ENCODE results near the gene ADAT1. TPM values are rescaled to one million over a fixed set of nuclear protein-coding genes. Genes with fewer than 3 reads are reported as not detected.

The ADAT1 gene
- total and polyA plus RNA-seq, 2 of the 8 experiments (the other 6 are each of a cell fraction or from before 2014, with no cell fraction given) = 30.7 to 44.7 TPM

GRCh38 chr16:75635036-75635435, 12.0 kb upstream of the ADAT1 start:
- Histone ChIP-seq H3K79me2 (ENCODE audit: control insufficient read depth in 1 of 2, insufficient read depth in 2 of 2, low read length in 2 of 2) (no peaks in the 10 kb centered on the region), H3K9ac (replicated peaks in 1 of 4; ENCODE audit: extremely low read depth in 1 of 4, low read depth in 3 of 4, low read length in 3 of 4) (no peak overlapping the region), H3K4me3 (ENCODE audit: extremely low read depth in 1 of 4, insufficient read depth in 2 of 4, low read depth in 3 of 4, low read length in 4 of 4) (no peak overlapping the region), H4K5ac (ENCODE audit: insufficient read length, low read depth, low read length) (no peak overlapping the region), H3K27ac (ENCODE audit: low read depth, low read length) (no peak overlapping the region), H2BK5ac (ENCODE audit: low read depth, low read length) (no peak overlapping the region), H3K4me1 (replicated peaks in 1 of 4; ENCODE audit: control insufficient read depth in 3 of 4, insufficient read depth in 4 of 4, low read length in 3 of 4) (no peaks in the 10 kb centered on the region), H4K91ac (replicated peaks; ENCODE audit: insufficient read length, low read length) (no peak overlapping the region), H4K8ac (ENCODE audit: extremely low read depth, insufficient read depth, low read length) (no peak overlapping the region), H2BK20ac (ENCODE audit: low read length) (no peak overlapping the region), H4K20me1 (replicated peaks in 1 of 2; ENCODE audit: control insufficient read depth in 1 of 2, insufficient read depth in 2 of 2, low read length in 2 of 2) (peaks cover 0 to 4% of the 10 kb centered on the region in 2 experiments), H3K18ac (ENCODE audit: extremely low read depth, low read length) (no peak overlapping the region), H3K27me3 (replicated peaks in 1 of 4; ENCODE audit: control insufficient read depth in 3 of 4, extremely low read depth in 1 of 4, insufficient read depth in 3 of 4, low read length in 3 of 4) (peaks cover 0 to 1% (median 0%) of the 10 kb centered on the region in 4 experiments; a peak in 1 of 7 replicates), H3K36me3 (ENCODE audit: control insufficient read depth in 2 of 4, insufficient read depth in 4 of 4, low read length in 3 of 4) (peaks cover 37 to 82% (median 73%) of the 10 kb centered on the region in 4 experiments), H3K14ac (ENCODE audit: insufficient read length) (no peak overlapping the region), H3K23me2 (ENCODE audit: low read depth, low read length) (no peaks in the 10 kb centered on the region), H2BK12ac (ENCODE audit: low read depth, low read length) (no peak overlapping the region), H3K23ac (ENCODE audit: insufficient read length) (no peak overlapping the region), H3K9me3 (ENCODE audit: insufficient read depth in 2 of 2, low read depth in 1 of 2, low read length in 1 of 2) (no peaks in the 10 kb centered on the region), H2BK120ac (replicated peaks; ENCODE audit: low read depth, low read length) (no peak overlapping the region), H3K4ac (replicated peaks; ENCODE audit: insufficient read length, low read depth, low read length) (no peak overlapping the region), H2AFZ (ENCODE audit: low read length) (no peak overlapping the region), H3K79me1 (ENCODE audit: low read depth, low read length) (no peaks in the 10 kb centered on the region; the same call in 1 of the 2 replicates), H2AK5ac (ENCODE audit: low read depth, low read length) (no peak overlapping the region), H3K4me2 (ENCODE audit: insufficient read depth in 1 of 2, low read depth in 2 of 2, low read length in 2 of 2) (no peak overlapping the region), H2BK15ac (ENCODE audit: low read length) (no peak overlapping the region), H3K56ac (replicated peaks; ENCODE audit: insufficient read length, low read depth, low read length) (no peak overlapping the region)
- WGBS, 2 experiments (ENCODE audit: extremely low coverage in 1 of 2, insufficient coverage in 1 of 2, insufficient read length in 1 of 2, insufficient replicate concordance in 2 of 2, low coverage in 1 of 2, low lambda C conversion rate in 2 of 2, missing lambda C conversion rate in 1 of 2) = 86% methylated on average over 3 of the region's 3 CpGs; no CpG with 5 or more reads in 1 of the 2 experiments
- ChIA-PET POLR2A (ENCODE audit: partially characterized antibody) (interaction anchor here (0.8 to 1.0 kb wide), 2 partner anchors 12 kb away, joined by 3 read pairs; partner anchors contain the start of genes ADAT1, KARS1 and TERF2IP), CTCF (ENCODE audit: partially characterized antibody) (no interaction called here)
- DNase-seq (ENCODE audit: low read depth in 1 of 2, low spot score in 2 of 2) (no peak), FAIRE-seq (no peak)
- TF ChIP-seq TAF1 (IDR thresholded peaks at IDR 0.05; ENCODE audit: low read depth, low read length) = no peak
- TF ChIP-seq YY1 (IDR thresholded peaks at IDR 0.05; ENCODE audit: low read depth, low read length) = no peak

All from H1 (cell line).